NB4 (cell line): Measurements from ENCODE around the gene TBCA.
"Not testable (repeated sequence)": the region's sequence is repeated elsewhere in the genome, so short reads cannot be mapped to it uniquely, and the experiment has no call there.

Experiments
- DNase-seq: peaks from one replicate; pipeline ENCODE4 v3.0.0; 2010; ENCODE audit warnings: low read depth
- H3K4me3 ChIP-seq: one replicate; pipeline ENCODE4 v1.5.1; 2011; ENCODE audit warnings: mild to moderate bottlenecking, low read depth, low read length, moderate library complexity
- MYC ChIP-seq: IDR thresholded peaks from 2 replicates; pipeline ENCODE4 v1.6.1; 2011; ENCODE audit warnings: low read depth, low read length
- POLR2A ChIP-seq: IDR thresholded peaks from 2 replicates; pipeline ENCODE4 v1.6.1; 2011; ENCODE audit warnings: mild to moderate bottlenecking; ENCODE audit not compliant: insufficient read length; ENCODE audit errors: extremely low read depth
- TF ChIP-seq, protein P1 (sequence below): IDR thresholded peaks from 2 replicates; pipeline ENCODE4 v1.6.1; 2011; ENCODE audit warnings: low read depth, low read length
- TF ChIP-seq, protein P2 (sequence below): IDR thresholded peaks from one replicate; pipeline ENCODE4 v1.5.1; 2012; ENCODE audit warnings: low read depth, low read length

The TBCA gene

DNA sequence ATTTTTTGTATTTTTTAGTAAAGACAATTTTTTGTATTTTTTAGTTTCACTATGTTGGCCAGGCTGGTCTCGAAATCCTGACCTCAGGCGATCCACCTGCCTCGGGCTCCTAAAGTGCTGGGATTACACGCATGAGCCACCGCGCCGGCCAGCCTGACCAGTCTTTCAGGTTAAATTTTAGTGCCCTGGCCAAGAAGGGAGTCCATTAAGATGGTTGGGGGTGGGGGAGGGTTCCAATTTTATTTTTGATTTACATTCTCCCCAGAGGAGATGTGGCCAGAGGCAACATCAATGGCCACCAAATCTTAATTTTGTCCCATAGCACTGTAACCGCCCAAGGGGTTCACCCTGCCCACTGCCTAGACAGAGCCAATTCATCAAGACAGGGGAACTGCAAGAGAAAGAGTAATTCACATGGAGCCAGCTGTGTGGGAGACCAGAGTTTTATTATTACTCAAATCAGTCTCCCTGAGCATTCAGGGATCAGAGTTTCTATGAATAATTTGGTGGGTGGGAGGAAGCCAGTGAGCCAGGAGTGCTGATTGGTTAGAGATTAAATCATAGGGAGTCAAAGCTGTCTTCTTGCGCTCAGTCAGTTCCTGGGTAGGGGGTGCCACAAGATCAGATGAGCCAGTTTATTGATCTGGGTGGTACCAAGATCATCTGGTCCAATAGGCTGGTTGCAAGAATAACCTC is 24.7 kb downstream of the TBCA start:
- no peak overlapping the region for H3K4me3 ChIP-seq
- TF ChIP-seq MYC: no peak
- TF ChIP-seq, protein P1, sequence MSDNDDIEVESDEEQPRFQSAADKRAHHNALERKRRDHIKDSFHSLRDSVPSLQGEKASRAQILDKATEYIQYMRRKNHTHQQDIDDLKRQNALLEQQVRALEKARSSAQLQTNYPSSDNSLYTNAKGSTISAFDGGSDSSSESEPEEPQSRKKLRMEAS: no peak
- no peak for TF ChIP-seq POLR2A
- TF ChIP-seq, protein P2, sequence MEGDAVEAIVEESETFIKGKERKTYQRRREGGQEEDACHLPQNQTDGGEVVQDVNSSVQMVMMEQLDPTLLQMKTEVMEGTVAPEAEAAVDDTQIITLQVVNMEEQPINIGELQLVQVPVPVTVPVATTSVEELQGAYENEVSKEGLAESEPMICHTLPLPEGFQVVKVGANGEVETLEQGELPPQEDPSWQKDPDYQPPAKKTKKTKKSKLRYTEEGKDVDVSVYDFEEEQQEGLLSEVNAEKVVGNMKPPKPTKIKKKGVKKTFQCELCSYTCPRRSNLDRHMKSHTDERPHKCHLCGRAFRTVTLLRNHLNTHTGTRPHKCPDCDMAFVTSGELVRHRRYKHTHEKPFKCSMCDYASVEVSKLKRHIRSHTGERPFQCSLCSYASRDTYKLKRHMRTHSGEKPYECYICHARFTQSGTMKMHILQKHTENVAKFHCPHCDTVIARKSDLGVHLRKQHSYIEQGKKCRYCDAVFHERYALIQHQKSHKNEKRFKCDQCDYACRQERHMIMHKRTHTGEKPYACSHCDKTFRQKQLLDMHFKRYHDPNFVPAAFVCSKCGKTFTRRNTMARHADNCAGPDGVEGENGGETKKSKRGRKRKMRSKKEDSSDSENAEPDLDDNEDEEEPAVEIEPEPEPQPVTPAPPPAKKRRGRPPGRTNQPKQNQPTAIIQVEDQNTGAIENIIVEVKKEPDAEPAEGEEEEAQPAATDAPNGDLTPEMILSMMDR: no peak

DNA sequence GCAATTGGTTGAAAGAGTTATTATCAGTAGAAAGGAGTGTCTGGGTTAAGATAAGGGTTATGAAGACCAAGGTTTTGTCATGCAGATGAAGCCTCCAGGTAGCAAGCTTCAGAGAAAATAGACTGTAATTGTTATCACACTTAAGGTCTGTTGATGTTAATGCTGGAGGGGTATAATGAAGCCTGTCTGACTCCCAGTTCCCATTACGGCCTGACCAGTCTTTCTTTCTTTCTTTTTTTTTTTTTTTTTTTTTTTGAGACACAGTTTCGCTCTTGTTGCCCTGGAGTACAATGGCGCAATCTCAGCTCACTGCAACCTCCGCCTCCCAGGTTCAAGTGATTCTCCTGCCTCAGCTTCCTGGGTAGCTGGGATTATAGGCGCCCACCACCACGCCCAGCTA is 25.2 kb downstream of the TBCA start:
- DNase-seq, H3K4me3 ChIP-seq: not testable (repeated sequence)

More for the DNA sequence above, 24.7 kb downstream of the TBCA start:
- no peak for DNase-seq

DNA sequence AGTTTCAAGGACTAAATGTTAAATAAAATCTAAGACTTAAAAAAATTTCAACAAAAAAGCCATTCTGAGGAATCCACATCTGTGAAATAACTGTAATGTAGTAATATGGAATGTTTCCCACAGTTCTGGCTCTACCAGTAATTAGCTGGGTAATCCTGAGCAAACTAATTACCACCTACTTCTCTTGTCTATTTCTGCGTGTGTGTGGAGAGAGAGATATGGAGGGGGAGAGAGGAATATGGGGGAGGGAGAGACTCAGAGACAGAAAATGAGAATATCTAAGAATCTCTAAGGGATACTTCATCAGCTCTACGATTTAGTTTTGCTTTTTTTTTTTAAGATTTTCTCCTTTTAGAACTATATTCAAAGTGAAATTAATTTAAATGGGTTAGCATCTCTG is 28.0 kb downstream of the TBCA start:
- TF ChIP-seq MYC: no peak
- TF ChIP-seq, protein P1: no peak
- TF ChIP-seq, protein P2: no peak
- no peak for TF ChIP-seq POLR2A
- no peak for DNase-seq
- H3K4me3 ChIP-seq: no peak overlapping the region

DNA sequence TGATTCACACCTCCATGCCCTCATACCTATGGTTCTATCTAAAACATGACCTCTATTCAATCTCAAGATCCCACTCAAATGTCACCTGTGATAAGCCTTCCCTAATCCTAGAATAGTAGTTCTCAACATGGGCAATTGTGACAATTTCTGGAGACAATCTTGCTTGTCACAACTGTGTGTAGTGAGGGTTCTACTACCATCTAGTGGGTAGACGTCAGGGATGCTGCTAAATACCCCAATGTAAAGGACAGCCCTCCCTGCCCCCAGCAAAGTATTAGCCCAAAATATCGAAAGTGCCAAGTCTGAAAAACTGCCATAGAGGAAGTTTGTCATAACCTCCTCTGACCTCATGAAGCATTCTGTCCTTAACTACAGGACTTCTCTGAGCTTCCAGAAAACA is 32.0 kb downstream of the TBCA start:
- no peak overlapping the region for H3K4me3 ChIP-seq
- TF ChIP-seq POLR2A (no peak), MYC (no peak)
- TF ChIP-seq, protein P1: no peak
- TF ChIP-seq, protein P2: no peak
- peak; percentile 12 for DNase-seq

DNA sequence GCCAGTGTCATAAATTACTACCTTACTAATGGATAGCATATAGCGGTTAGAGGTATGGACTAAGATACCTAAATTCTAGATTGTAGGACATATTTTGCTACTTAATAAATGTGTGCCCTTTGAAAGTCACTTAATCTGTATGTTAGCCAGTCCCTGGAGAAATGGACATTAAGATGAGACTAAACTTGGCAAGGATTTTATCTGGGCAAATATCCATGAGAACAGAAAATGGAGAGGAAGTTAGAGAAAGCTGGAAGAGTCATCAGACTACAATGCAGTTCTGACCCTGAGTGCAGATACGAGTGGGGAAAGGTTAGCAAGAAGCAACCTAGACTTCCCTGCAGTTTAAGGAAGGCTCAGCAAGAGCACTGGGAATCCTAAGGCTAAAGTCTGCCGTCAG is 33.0 kb downstream of the TBCA start:
- TF ChIP-seq POLR2A (no peak), MYC (no peak)
- TF ChIP-seq, protein P1: no peak
- TF ChIP-seq, protein P2: no peak
- H3K4me3 ChIP-seq: no peak overlapping the region
- DNase-seq: no peak

DNA sequence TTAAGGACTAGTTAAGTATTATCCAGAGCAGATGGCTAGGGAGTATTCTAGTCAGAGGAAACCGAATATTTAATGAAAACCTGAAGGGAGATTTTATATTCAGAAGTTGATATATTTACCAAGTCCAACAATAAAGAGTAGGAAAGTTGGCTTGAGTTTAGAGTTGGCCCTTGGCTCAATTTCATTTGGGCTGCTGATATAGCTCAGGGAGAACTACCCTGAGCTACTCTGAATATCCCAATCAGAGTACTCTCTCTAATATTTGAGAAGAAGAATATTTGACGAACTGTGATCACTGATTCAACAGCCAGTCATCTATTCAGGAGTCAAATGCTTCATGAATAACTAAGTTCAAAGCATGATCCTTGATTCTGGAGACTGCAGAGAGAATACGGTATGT is 34.5 kb downstream of the TBCA start:
- DNase-seq: no peak
- no peak overlapping the region for H3K4me3 ChIP-seq
- TF ChIP-seq MYC: no peak
- TF ChIP-seq, protein P2: no peak
- TF ChIP-seq POLR2A: no peak
- TF ChIP-seq, protein P1: no peak
